OCI-M1 (cell line): ENCODE results near the gene RABIF.
A peak's percentile ranks its signal among the peaks of the same experiment; 100 is the strongest.
"Not testable (repeated sequence)": the region's sequence is repeated elsewhere in the genome, so short reads cannot be mapped to it uniquely, and the experiment has no call there.

Experiments
- DNase-seq: peaks from one replicate; lab custom pipeline; 2025; lab: John Stamatoyannopoulos, UW

RABIF gene

GRCh38 chr1:202834771-202835547, 54.0 kb downstream of the RABIF start:
- no peak for DNase-seq

DNA sequence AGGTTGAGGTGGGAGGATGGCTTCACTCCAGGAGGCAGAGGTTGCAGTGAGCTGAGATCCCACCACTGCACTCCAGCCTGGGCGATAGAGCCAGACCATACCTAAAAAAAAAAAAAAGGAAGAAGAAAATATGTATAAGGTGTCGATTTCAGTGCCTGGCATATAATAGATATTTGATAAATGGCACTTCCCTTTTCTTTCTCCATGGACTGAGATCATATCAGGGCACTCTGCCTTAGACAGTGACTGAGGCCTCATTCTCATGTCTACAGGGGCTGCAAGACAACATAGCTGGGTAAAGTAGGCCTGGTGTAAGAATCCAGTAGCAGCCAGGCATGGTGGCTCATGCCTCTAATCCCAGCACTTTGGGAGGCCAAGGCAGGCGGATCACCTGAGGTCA, 57.0 kb downstream of the RABIF start:
- peak; percentile 55 for DNase-seq

- DNase-seq = not testable (repeated sequence)
These were observed 59.7 kb downstream of the RABIF start for GRCh38 chr1:202829223-202829622.
